Stimulated activated CD8-positive, alpha-beta memory T cell treated with anti-CD3 and anti-CD28 coated beads, Interleukin-7, amount 100 ng/mL, for 1 hour (primary cell): ENCODE measurements around the gene SGMS1.

Experiments
- DNase-seq, 2 donors: peaks; one replicate each; pipeline ENCODE4 v3.0.0-alpha.2; 2020; ENCODE audit warnings: low read depth in 2 of 2

Gene SGMS1

DNA sequence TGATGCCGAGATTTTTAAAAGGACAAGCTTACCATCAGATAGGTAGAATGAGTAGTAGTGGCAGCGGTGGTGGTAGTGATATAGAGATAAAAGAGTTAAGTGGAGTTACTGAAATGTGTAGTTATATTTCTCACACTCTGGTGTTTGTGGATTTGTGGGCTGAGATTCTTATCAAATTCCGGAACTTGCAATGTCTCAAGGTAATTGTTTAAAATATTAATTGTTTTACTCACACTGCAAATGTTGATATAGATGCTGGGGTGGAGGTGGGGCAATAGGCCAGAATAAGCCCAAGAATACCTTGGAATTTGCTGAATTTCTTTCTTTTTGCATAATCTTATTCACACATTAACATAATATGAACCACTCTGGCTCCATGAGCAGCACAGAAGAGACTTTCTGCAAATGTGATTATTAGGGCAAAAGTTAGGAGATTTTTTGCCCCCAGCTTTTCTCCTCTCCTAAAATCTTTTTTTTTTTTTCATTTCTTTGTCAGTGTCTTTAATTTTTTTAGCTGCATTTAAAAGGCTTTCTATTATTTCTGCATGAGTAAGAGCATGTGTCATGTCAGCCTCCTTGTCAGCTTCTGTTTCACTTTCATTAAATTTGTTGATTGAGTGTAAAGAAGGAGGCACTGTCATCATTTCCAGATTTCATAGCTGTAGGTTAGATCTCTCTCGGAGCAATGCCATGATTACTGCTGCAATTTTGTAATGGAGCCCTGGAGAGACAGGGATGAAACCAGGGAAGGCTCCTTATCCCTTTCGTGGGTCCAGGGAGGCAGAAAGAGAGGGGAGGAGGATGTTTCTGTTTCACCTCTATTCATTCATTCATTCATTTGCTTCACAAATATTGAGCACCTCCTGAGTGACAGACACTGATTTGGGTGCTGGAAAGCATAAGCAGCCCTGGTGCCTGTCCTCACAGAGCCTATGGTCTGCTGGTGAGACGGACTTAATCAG is 13.1 kb upstream of the SGMS1 start:
- DNase-seq = no peak

DNA sequence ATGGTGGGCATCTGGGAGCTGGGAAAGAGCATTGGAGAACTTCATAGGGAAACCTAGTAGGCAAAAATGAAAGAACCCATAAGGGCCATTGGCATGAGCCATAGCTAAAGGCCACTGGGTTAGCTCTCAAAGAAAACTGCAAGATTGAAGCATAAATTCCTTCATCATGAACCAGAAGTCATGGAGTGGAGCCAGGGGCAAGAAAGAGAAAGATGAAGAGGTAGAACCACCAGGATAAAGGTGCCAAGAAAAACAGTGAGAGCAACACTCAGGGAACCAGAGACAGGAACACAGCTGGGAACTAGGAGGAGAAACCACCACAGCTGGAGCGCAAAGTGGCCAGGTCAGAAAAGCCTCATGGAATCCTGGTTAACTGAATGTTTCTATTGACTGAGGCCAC is 11.5 kb upstream of the SGMS1 start:
- DNase-seq = no peak

DNA sequence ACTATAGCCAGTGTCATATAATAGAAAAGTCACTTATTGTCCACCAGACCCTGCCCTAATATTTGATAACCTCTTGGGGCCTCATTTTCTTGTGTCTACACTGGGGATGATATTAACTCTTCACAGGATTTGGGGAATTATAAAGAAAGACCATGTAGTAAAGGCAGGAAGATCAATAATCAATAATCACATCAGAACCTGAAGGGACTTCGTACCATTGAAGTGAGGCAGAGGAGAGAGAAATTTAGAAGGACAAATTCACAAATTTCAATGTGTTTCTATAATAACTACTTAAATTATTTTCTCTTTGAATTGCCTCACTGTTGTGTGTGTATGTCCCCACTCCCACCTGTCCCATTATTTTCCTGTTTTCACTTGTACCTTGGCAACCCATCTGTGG is 10.7 kb upstream of the SGMS1 start:
- DNase-seq = no peak

DNA sequence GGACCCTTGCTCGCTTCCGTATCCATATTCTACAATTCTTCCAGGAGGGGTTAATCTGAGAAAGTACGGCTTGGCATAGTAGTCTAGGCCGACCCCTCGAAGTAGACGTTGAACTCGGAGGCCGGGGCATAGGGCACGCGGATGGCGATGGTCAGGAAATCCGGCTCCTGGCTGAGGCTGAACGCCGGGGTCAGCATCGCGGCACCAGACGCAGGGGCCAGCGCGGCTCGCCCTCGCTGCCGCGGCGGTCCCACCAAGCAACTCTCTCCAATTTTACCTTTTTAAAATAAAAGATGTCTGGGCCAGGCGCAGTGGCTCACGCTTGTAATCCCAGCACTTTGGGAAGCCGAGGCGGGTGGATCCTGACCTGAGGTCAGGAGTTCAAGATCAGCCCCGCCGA is 7.3 kb upstream of the SGMS1 start:
- no peak for DNase-seq

DNA sequence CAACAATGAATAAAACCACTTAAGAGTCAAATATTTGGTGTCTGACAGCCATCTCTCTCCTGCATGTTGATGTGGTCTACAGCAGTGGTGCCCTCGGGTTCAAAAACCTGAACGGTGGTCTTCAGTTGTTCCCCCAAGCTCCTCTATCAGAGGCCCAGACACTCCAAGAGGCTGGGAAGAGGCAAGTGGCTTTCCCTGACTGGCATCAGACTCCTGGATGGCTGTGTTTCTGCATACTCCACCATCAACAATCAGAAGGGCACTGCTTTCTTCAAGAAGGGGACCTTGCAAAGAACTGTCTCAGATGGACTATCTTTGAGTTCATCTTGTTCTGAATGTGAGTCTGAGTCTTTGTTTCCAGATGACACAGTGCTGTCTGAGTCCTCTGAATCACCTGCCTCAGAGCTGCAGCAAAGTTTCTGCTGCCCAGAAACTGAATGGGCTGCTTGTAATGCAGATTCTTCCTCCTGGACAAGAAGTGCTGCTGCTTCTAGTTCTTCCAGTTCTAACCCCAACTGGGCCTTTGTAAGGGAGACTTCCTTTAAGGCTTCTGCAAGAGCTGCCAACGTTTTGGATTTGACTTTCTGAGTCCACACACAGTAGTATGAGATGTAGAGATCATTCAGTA is 5.9 kb upstream of the SGMS1 start:
- DNase-seq = no peak

DNA sequence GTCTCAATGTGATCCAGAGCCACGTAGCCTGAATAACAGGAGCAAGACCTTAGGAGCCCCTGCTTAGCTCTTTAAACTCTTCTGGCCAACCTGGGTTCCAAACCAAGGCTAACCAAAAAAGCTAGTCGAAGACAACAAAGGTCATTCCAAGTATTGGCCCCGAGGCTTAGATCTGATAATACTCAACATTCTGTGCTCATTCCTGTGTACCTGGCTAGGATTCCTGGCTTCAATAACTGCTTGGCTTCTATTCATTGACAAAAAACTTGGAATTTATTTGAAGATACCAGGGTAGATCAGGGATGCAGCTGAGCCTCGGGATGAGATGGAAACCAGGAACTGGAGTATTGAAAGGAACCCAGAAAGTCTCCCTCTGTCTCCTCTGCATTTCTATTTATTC is 4.1 kb upstream of the SGMS1 start:
- DNase-seq = no peak

DNA sequence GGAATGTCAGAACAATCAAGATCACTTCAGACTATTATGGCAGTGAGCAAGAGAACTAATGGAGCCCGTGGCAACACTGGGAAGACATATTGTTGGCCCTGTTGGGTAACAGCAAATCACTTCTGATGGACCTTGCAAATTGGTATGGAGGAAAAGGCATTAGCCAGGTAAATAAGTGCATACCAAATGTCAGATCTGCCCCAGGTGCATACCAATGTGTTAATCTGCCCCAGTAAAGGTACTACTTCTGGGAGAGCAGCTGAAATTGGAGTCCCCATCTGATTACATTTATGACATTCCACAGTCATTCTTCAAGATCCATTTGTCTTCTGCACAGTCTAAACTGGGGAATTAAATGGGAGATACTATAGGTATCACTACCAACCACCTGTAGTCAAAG is 3.7 kb upstream of the SGMS1 start:
- DNase-seq = no peak

DNA sequence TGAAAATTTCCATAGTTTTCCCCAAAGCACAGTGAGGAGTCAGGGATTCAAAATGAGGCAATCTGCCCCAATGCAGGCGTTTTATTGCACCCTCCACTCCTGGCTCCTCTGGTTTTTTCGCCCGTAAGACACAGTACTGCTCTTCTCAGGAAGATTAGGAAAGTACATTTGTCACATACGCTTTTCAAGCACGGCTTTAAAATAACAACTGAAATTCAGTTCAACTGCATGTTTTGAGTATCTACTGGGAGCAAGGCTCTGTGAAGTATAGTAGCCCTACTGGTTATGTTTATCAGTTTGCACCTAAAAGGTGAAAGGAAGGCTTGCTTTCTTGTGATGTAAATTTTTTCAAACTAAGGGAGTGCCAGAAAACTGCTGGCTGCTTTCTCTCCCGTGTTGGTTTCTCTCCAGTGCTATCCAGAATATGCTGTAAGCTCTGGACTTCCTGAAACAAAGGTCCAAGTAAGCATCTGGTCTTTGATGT is 1.9 kb upstream of the SGMS1 start:
- no peak for DNase-seq

DNA sequence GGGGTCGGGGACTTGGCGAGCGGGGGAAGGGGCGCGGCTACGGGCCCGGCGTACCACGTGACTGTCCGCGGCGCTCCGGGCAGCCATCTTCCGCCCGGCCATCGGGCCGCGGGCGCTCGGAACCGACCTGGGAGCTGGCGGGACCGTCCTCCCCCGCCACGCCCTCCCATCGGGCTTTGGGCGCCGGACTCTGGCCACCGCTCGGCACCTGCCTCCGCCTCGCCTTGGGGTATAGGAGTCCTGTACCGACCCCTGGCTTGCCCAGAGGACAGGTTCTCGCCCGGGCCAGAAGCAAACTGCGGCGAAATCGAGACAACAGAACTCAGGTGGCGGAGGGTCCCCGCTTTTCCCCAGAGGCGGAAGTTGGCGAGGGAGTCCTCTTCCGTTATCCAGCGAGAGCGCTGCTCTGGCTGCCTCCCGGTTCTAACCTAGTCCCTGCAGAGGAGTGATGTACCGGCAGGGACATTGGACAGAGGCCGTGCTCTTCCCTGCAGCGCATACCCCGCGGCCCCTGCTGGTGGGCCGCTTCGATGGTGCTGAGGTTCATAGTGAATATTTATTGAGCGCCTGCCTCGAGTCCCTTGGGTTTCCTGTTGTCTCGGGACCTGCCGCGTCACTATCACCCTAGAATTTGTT is 1.2 kb upstream of the SGMS1 start:
- peak; percentile 31 to 45 for DNase-seq

DNA sequence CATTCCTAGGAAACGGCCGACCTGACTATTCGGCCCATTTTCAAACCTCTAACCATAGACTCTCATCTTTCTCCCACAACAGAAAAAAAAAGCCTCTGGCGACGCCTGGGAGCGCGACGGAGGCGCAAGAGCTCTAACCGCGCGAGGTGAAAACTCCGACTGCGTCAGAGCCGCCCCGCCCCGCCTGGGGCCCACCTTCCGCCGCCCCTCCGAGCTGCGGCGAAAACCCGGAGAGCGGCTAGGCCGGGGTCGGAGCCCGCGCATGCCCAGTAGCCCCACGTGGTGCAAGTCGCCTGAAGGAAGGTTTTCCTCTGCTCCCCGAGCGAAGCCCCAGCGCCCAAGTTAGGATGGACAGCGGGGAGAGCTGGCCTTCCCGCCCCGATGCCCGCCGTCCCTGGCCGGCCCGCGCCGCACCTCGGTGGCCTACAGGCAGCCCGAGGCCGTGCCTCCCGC is 683 bp upstream of the SGMS1 start:
- peak; percentile 93 to 94 for DNase-seq

DNA sequence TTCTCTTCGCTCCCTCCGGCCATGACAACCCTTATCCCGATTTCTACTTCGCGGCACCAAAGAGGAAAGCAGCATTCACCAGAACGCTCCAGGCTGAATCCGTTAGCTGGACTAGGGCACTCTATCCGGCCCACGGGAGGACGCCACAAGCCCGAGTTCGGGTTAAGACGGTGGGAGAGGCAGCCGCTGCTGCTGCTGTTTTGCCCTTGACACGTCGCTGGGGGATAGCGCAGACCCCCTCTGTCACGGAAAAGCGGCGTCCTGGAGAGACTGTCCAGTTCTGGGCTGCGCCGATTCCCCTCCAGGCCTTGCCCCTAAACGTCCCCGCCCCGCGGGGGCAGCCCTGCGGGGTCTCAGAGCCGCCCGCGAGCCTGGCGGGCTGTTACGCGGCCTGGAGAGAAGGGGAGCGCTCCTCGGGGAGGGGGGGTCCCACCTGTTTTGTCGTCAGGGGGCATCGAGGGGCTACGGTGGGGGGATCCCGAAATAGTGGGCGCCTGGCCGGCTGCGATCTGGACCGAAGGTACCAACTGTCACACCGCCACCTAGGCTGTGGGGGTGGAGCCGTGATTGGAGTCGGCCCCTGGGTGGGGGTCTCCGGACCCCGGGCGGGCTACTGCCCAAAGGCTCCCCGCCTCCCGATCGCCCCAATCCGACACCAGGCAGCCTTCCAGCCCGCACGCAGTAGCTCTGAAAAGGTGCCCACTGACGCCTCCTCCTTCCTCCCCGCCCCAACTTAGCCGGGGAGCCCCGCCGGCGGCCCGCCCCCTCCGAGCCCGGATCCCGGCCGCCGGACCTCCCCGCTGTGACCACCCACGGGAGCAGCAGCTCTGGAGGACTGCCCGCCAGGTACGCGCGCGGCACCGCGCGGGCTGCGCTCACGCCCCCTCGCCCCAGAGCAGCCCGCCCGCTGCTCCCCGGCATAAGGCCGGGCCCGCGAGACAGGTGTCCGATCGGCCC is 772 bp downstream of the SGMS1 start:
- DNase-seq = no peak

DNA sequence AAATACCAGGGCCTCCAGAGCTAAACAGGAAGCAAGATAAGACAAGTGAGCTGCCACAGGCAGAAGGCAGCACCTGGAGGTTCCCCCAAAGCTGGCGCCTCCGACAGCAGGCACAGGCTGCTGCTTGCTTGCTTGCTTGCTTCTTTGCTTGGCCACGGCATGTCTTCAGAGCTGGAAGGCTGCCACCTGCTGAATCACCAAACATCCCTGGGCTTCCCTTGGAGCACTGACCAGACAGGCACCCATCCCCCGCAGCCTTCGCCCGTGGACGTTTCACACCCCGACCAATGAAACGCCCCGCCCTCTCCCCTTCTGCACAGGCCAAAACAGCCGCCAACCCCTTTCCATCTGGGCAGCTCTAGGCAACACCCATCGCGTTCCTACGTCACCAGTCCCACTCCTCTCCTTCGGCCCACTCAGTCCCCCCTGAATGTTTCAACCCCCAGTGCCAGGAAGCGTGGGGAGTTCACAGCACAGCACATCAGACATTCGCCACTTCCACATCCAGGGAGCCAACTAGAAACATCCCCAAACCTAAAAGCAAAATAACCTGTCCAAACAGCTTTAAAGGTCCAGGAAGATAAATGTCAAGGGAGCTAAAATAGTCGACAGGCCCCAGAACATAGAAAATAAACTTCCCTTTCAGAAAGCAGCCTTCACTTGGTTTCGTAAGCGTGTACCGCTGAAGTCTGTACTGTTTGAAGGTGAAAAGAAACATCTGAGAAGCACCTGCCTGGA is 1.6 kb downstream of the SGMS1 start:
- peak; percentile 26 to 30 for DNase-seq

DNA sequence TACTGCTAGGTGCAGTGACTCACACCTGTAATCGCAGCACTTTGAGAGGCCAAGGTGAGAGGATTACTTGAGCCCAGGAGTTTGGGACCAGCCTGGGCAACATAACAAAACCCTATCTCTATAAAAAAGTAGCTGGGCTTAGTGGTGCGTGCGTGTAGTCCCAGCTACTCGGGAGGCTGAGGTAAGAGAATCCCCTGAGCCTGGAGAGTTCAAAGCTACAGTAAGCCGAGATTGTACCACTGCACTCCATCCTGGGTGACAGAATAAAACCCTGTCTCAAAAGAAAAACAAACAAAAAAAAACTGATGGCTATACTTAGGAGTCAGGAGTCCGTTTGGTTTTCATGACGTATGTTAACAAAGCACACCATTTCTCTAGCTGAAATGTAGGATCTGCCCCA is 2.9 kb downstream of the SGMS1 start:
- no peak for DNase-seq

DNA sequence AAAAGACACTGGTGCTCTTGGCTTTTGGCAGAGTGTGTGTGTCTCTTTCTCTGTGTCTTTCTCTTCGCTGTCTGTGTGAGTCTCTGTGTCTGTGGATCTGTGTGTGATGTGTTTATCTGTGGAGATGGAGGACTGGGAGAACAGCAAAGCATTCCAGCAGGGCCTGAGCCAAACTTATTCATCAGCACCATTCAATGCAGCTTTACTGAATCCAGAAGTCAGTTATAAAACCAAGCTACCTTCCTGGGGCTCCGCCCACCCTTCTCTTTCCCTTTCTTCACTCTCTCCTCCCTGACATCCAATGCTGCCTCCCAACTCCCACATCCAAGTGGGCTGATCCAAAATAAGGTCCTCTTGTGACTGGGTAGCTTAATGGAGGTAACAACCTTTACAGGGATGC is 3.9 kb downstream of the SGMS1 start:
- DNase-seq = no peak

DNA sequence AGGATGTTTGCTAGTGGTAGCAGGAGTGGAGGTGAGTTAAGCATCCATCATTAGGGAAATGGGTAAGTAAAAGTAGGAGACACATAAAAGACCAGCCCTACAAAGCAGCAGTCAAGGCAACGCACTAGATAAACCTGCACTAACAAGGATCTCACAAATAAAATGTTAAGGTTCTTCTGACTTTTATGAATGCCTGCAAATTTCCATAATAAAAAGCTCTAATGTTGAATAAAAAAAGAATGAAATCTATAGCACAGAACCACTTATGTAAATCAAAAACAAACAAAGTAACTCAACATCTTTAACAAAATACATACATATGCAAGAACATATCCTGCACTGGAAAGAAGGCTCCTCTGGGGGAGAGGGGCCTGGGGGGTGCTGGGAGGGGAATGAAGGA is 4.6 kb downstream of the SGMS1 start:
- no peak for DNase-seq

DNA sequence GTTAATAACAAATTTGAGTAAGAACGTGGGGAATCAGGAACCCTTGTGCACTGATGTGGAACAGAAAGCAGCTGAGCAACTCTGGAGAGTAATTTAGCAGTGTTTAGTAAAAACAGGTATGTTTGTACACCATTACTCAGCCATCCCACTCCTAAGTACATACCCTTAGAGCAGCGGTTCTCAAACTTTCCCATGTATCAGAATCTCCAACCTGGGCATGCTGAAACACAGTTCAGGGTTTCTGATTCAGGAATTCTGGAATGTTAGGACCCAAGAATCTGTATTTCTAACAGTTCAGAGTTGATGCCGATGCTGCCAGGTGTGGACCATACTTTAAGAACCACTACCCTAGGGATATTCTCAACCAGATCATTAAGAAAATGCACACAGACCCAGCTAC is 5.1 kb downstream of the SGMS1 start:
- no peak for DNase-seq

DNA sequence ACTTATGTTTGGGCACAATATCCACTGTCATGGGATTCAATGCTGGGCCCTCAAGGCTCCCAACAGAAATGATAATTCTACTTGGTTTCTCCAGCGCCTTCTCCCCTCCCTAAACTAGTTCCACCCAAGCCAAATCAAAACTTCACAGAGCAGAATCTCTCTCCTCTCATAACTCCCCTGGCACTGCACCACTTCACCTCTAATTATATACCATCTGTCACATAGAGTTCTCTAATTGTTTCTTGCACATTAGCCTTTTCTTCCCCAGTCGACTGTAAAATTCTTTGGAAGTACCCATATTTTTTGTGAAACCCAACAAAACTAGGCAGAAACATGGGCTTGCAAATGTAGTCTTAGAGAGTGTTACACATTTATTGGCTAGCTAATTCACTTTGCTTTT is 8.1 kb downstream of the SGMS1 start:
- DNase-seq = no peak

DNA sequence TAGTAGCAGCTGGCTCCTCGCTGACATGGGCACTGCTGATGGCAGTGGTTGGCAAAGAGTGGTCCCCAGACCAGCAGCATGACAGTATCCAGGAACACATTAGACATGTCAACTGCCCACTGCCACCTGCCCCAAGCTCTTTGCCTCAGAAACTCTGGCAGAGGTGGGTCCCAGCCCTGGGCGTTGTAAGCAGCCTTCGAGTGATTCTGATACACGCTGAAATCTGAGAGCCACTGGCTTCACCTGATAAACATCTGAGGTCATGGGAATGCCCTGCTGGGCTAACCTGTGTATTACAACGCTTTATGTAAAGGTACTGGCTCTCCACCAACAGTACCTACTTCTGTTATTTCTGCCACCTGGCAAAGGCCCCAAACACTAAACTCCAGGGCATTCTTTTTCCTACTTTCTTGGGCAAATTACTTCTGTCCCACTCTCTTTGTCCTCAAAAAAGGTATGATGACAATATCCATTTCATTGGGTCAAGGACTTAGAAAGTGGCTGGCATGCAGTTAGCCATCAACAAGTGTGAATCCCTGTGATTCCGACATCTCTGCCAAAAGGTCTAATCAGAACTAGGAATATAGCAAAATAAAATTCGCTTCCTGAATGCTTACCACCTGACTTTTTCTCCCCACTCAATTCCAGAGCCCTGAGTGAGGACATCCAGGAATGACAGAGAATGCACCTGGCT is 9.2 kb downstream of the SGMS1 start:
- no peak for DNase-seq

DNA sequence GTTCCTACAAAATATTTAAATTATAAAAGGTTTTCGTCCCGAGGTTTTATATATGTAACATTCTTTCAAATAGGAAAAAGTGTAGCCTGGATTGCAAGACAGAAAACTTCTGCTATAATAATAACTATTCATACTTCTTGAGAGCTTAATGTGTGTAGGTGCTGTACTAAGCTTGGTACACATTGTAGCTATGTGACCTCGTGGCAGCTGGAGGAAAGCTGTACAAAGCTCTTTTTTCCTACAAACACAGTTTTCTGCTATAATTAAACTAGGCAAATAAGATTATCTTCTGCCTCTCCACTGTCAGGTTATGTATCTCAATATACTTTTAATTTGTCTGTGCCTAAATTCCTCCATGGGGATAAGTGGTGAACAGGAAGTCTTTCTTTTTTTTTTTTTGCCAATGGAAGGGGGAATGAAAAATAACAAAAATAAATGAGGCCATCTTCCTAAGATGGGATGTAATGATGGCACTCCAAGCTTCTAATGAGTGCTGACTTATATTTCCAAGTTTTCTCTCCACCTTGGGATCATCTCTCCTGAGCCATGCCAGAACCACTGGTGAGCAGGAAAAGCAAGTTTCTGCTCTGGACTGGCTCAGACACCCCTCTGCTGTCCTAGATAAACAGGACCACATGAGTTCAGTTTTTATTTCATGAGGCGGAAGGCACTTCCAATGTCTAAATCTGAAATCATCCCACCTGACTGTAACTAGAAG is 9.9 kb downstream of the SGMS1 start:
- no peak for DNase-seq
